OCI-LY3 (cell line): ENCODE data around the gene SLC6A6.

Source experiments
- H2AFZ ChIP-seq: fragments of 200-600, 300-600 bp; shearing (Covaris generic); 2 replicates; pipeline ENCODE4 v1.6.0; 2014; ENCODE audit warnings: antibody characterized with exemption, low read depth, low read length
- H3K27ac ChIP-seq: fragments of 200-600, 300-600 bp; sonication (generic); 2 replicates; pipeline ENCODE4 v1.5.1; 2014; ENCODE audit warnings: mild to moderate bottlenecking, low read length, moderate library complexity, mixed read lengths
- H3K27me3 ChIP-seq: fragments of 200-600, 300-600 bp; sonication (generic); 2 replicates; pipeline ENCODE4 v1.6.1; 2014; ENCODE audit warnings: low read depth, low read length, mixed read lengths
- H3K36me3 ChIP-seq: fragments of 200-600, 300-600 bp; sonication (generic); replicated peaks from 2 replicates; pipeline ENCODE3; 2014; ENCODE audit warnings: low read depth, low read length, mixed read lengths
- H3K4me1 ChIP-seq: fragments of 300-600, 200-600 bp; sonication (generic); 2 replicates; pipeline ENCODE4 v1.6.1; 2014; ENCODE audit warnings: low read length, mixed read lengths
- H3K4me2 ChIP-seq: fragments of 200-600, 300-600 bp; sonication (generic); 2 replicates; pipeline ENCODE4 v1.6.1; 2014; ENCODE audit warnings: low read length, mixed read lengths
- H3K4me3 ChIP-seq: fragments of 300-600, 200-600 bp; sonication (generic); 2 replicates; pipeline ENCODE4 v1.5.1; 2014; ENCODE audit warnings: antibody characterized with exemption, mild to moderate bottlenecking, low read length, moderate library complexity
- H3K79me2 ChIP-seq: fragments of 300-600, 200-600 bp; shearing (Covaris generic); 2 replicates; pipeline ENCODE4 v1.6.1; 2014; ENCODE audit warnings: mild to moderate bottlenecking, low read length, mixed read lengths
- H3K9ac ChIP-seq: fragments of 300-600, 200-600 bp; shearing (Covaris generic); 2 replicates; pipeline ENCODE4 v1.6.0; 2014; ENCODE audit warnings: mild to moderate bottlenecking, low read length, moderate library complexity
- H3K9me3 ChIP-seq: fragments of 200-600, 300-600 bp; shearing (Covaris generic); 2 replicates; pipeline ENCODE4 v1.6.1; 2014; ENCODE audit warnings: low read length, mixed read lengths; ENCODE audit not compliant: insufficient read depth
- H4K20me1 ChIP-seq: fragments of 200-600, 300-600 bp; sonication (generic); 2 replicates; pipeline ENCODE4 v1.6.1; 2016; ENCODE audit warnings: low read length, mixed read lengths; ENCODE audit not compliant: insufficient read depth
- EZH2phosphoT487 ChIP-seq: fragments of 200-600 bp; shearing (Covaris generic); IDR thresholded peaks from 2 replicates; pipeline ENCODE4 v1.6.1; 2018; ENCODE audit warnings: antibody characterized with exemption, mixed run types, low read depth
- TF ChIP-seq, protein P1 (sequence below): fragments of 200-600, 300-600 bp; sonication (generic); IDR thresholded peaks from 2 replicates; pipeline ENCODE4 v1.5.1; 2014; ENCODE audit warnings: antibody characterized with exemption, low read length, low read depth

The SLC6A6 gene

DNA sequence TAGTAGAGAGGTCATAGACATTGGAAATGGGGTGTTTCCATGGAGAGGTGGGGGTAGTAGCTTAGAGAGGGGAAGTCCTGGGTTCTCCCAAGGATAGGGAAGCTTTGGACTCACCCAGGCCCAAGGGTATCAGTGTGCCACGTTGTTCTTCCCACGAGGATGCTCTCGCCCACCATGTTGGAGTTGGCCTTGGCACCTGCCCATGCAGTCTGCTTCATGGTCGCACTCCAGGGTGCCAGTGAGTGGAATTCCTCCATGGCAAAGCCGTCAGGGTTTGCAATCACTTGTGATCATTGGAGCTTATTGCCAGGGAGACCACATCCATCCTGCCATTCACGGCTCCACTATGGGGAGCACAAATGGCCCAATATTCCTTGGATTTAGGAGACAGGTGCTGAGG, 77.2 kb downstream of the SLC6A6 start:
- no peak overlapping the region for H3K4me3 ChIP-seq
- H3K9me3 ChIP-seq = no peaks in the 10 kb centered on the region
- peaks cover 90% of the 10 kb centered on the region for H3K36me3 ChIP-seq
- H3K79me2 ChIP-seq = no peaks in the 10 kb centered on the region
- H2AFZ ChIP-seq = no peak overlapping the region
- TF ChIP-seq, protein P1, sequence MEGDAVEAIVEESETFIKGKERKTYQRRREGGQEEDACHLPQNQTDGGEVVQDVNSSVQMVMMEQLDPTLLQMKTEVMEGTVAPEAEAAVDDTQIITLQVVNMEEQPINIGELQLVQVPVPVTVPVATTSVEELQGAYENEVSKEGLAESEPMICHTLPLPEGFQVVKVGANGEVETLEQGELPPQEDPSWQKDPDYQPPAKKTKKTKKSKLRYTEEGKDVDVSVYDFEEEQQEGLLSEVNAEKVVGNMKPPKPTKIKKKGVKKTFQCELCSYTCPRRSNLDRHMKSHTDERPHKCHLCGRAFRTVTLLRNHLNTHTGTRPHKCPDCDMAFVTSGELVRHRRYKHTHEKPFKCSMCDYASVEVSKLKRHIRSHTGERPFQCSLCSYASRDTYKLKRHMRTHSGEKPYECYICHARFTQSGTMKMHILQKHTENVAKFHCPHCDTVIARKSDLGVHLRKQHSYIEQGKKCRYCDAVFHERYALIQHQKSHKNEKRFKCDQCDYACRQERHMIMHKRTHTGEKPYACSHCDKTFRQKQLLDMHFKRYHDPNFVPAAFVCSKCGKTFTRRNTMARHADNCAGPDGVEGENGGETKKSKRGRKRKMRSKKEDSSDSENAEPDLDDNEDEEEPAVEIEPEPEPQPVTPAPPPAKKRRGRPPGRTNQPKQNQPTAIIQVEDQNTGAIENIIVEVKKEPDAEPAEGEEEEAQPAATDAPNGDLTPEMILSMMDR = no peak
- no peak overlapping the region for H3K27ac ChIP-seq
- H3K4me1 ChIP-seq = no peaks in the 10 kb centered on the region
- H3K4me2 ChIP-seq = no peak overlapping the region
- H3K9ac ChIP-seq = no peak overlapping the region
- 0 out of 2 replicates have a peak, but pooled peaks cover 4% of the 10 kb centered on the region for H4K20me1 ChIP-seq
- no peaks in the 10 kb centered on the region for H3K27me3 ChIP-seq

DNA sequence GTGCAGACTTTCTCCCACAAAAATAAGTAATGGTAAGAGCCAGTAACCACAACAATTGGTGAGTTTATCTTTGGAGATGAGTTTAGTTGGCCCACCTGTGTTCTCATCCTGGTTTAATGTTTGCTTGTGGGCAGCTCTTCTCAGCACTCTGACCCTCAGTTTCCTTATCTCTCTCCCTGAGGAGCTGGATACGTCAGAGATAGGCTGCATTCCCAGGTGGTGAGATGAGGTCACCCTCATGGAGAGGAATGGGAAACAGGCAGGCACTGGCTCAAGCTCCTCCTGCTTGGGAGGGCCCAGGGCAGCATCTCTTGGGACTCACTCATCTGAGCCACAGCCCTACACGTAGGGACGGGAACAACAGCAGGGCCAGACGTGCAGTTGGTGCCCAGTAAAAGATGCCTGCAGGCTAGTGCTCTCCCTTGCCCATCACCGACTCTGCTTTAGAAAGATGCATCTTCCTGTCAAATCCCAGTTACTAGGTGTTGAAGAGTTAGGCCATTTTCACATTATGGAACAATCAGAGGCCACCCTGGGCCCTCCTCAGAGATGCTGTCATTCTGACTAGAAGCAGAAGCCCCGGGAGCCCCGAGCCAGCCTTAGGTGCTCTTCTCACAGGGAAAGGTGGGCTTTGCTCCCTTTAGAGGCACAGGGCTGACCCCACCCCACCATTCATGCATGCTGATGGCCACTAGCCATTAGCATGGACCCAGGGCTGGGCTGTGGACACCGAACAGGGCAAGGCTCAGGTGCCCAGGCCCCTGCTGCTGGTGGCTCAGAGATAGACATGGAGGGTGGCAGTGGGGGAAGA, 78.0 kb downstream of the SLC6A6 start:
- no peak for TF ChIP-seq EZH2phosphoT487
- TF ChIP-seq, protein P1 = no peak
- Histone ChIP-seq H3K4me3 (no peak overlapping the region), H3K9ac (no peak overlapping the region), H3K79me2 (no peaks in the 10 kb centered on the region), H3K27me3 (no peaks in the 10 kb centered on the region), H4K20me1 (0 out of 2 replicates have a peak, but pooled peaks cover 4% of the 10 kb centered on the region), H3K27ac (no peak overlapping the region), H3K4me1 (no peaks in the 10 kb centered on the region), H3K36me3 (peaks cover 92% of the 10 kb centered on the region), H2AFZ (no peak overlapping the region), H3K9me3 (no peaks in the 10 kb centered on the region), H3K4me2 (no peak overlapping the region)

DNA sequence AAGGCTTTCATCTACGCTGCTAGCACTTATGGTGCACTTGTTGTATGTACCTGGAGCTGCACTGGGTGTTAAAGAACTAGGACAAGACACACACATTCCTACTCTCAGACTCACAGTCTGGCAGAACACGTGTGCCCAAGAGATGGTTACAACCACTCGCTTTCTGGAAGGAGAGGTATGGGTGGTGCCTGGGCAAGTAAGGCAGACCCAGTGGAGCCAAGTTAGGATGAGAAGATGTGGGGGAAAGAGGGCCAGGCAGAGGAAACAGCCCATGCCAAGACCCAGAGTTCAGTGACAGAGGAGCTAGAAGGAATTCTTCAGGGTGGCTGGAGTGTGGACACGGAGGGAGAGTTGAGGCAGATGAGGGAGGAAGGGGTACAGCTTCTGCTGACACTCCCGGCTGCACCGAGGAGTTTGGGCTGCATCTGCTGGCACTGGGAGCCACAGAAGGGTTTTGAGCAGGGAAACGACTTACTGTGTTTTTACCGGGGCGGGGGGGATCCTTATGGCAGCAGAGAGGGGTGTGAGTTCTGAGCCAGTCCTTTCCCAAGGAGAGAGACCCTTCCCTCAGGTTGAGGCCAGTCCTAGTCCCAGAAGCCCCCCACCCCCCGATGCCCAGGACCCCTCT, 78.7 kb downstream of the SLC6A6 start:
- H3K4me3 ChIP-seq = no peak overlapping the region
- H4K20me1 ChIP-seq = 0 out of 2 replicates have a peak, but pooled peaks cover 4% of the 10 kb centered on the region
- TF ChIP-seq, protein P1 = no peak
- no peak for TF ChIP-seq EZH2phosphoT487
- no peak overlapping the region for H3K9ac ChIP-seq
- no peaks in the 10 kb centered on the region for H3K4me1 ChIP-seq
- H3K27ac ChIP-seq = no peak overlapping the region
- no peaks in the 10 kb centered on the region for H3K79me2 ChIP-seq
- H3K36me3 ChIP-seq = peaks cover 88% of the 10 kb centered on the region
- H3K4me2 ChIP-seq = no peak overlapping the region
- no peaks in the 10 kb centered on the region for H3K9me3 ChIP-seq
- no peak overlapping the region for H2AFZ ChIP-seq
- no peaks in the 10 kb centered on the region for H3K27me3 ChIP-seq

DNA sequence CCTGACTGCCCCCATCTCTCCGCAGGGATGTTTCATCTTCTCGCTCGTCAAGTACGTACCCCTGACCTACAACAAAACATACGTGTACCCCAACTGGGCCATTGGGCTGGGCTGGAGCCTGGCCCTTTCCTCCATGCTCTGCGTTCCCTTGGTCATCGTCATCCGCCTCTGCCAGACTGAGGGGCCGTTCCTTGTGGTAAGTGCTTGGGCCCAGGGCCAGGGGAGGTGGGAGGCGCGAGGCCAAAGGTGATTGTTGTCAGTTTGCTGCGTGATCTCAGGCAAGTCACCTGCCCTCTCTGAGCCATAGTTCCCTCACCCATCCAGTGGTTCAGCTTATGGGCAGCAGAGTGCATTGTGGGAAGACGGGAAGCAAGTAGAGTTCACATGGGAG, 79.2 kb downstream of the SLC6A6 start:
- no peak for TF ChIP-seq EZH2phosphoT487
- TF ChIP-seq, protein P1 = no peak
- no peak overlapping the region for H3K4me2 ChIP-seq

More for the DNA sequence above, 79.2 kb downstream of the SLC6A6 start:
- no peaks in the 10 kb centered on the region for H3K27me3 ChIP-seq
- no peak overlapping the region for H3K4me3 ChIP-seq
- no peaks in the 10 kb centered on the region for H3K9me3 ChIP-seq
- 0 out of 2 replicates have a peak, but pooled peaks cover 4% of the 10 kb centered on the region for H4K20me1 ChIP-seq
- no peaks in the 10 kb centered on the region for H3K4me1 ChIP-seq
- H3K79me2 ChIP-seq = no peaks in the 10 kb centered on the region
- H3K36me3 ChIP-seq = peaks cover 85% of the 10 kb centered on the region
- H3K9ac ChIP-seq = no peak overlapping the region
- no peak overlapping the region for H2AFZ ChIP-seq
- H3K27ac ChIP-seq = no peak overlapping the region
